ENCODE results near the gene MYH9. TPM values are rescaled to one million over a fixed set of nuclear protein-coding genes. Genes with fewer than 3 reads are reported as not detected.

Gene MYH9
- total RNA-seq, 2 experiments from 2014 or later: 112 to 223 TPM

DNA sequence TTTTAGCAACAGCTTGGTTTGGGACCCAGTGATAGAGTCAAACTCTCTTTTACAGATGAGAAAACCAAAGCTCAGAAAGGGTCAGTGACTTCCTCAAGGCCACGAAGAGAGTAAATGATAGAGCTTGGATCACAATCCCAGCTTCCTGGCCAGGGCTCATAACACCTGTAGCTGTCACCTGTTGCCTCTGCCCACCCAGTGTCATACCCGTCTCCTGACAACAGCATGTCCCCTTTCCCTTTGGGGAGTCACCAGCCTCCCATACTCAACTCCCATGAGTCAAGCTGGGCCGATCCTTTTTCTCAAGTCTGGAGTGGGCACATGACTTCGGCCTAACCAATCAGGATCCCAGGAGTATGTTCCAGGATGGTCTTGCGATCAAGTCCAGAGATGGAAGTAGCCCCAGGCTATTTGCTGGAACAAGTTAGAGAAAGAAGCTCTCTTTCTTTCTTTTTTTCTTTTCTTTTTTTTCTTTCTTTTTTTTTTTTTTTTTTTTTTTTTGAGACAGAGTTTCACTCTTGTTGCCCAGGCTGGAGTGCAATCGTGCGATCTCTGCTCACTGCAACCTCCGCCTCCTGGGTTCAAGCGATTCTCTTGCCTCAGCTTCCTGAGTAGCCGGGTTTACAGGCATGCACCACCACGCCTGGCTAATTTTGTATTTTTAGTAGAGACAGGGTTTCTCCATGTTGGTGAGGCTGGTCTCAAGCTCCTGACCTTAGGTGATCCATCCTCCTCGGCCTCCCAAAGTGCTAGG lies 27.8 kb upstream of the MYH9 start:
- intact Hi-C loops (cut with micrococcal nuclease; ENCODE audit: unreplicated experiment): no loop called here
- Histone ChIP-seq H4K20me1 (ENCODE audit: insufficient read depth, low read length) (no peaks in the 10 kb centered on the region), H2AFZ (ENCODE audit: low read length) (no peak overlapping the region), H3K79me2 (ENCODE audit: insufficient read depth, low read depth, low read length) (no peaks in the 10 kb centered on the region), H3K9me2 (ENCODE audit: insufficient read depth, low read length) (no peaks in the 10 kb centered on the region), H3K36me3 (ENCODE audit: insufficient read depth, low read length) (no peaks in the 10 kb centered on the region), H3K4me3 (ENCODE audit: low read depth, low read length, poor library complexity, severe bottlenecking) (no peak overlapping the region), H3K9me3 (ENCODE audit: low read length) (no peaks in the 10 kb centered on the region), H3K4me2 (ENCODE audit: low read length) (no peak overlapping the region), H3K4me1 (ENCODE audit: insufficient read depth, low read length, poor library complexity, severe bottlenecking) (peaks cover 33% of the 10 kb centered on the region), H3K27ac (ENCODE audit: low read depth, low read length, poor library complexity, severe bottlenecking) (no peak overlapping the region)
- no peak for DNase-seq (ENCODE audit: low spot score)
- ChIA-PET CTCF (ENCODE audit: unreplicated experiment) (interaction anchor here (1.3 kb wide), 1 partner anchor 9 kb away, joined by 3 read pairs; no protein-coding TSS in a partner anchor), POLR2A (interaction anchor here (0.7 to 1.0 kb wide), 3 partner anchors 12 to 55 kb away, joined by 3 to 5 read pairs (median 3); no protein-coding TSS in a partner anchor)
- BruUV-seq (replicated peaks): no TSS peak
- TF ChIP-seq CTCF (conservative IDR thresholded peaks at IDR 0.05; ENCODE audit: low read length) (no peak), EZH2phosphoT487 (IDR thresholded peaks at IDR 0.05; ENCODE audit: borderline replicate concordance, low read depth, low read length) (no peak)

DNA sequence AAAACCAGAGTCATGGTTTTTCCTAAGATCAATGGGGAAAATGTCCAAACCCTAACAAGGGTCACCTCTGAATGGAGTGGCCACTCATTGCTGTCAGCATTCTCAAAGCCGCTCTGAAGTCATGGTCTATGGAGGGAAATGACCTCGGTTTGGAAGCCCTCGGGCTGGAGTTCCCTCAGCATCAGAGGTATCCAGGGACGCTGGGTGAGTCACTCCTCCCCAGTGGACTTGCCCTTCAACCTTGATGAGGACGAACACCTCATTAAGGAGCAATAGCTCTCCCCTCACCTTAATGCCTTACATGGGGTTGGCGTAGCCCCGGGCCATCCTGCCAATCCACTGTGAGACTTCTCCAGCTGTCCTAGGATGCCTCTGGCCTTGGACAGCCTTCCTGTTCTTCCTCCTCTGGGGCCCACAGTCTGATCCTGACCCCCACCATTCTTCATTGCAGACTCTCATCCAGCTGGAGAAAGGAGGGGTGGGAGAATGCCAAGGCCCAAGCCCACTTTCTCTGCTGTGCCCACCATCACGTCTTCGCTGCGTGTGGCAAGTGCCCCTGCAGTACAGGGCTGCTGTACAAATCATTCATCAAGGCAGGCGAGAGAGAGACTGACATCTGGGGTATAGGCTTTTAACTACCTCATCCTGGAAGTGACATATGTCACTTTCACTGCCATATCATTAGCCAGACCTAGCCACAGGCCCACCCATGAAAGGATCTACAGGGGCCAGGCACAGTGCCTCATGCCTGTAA lies 25.4 kb upstream of the MYH9 start:
- Histone ChIP-seq H3K9me2 (ENCODE audit: insufficient read depth, low read length) (no peaks in the 10 kb centered on the region), H3K36me3 (ENCODE audit: insufficient read depth, low read length) (no peaks in the 10 kb centered on the region), H3K9me3 (ENCODE audit: low read length) (no peaks in the 10 kb centered on the region), H3K4me3 (ENCODE audit: low read depth, low read length, poor library complexity, severe bottlenecking) (no peak overlapping the region), H3K79me2 (ENCODE audit: insufficient read depth, low read depth, low read length) (no peaks in the 10 kb centered on the region), H3K27ac (ENCODE audit: low read depth, low read length, poor library complexity, severe bottlenecking) (no peak overlapping the region), H2AFZ (ENCODE audit: low read length) (no peak overlapping the region), H3K4me1 (ENCODE audit: insufficient read depth, low read length, poor library complexity, severe bottlenecking) (peaks cover 43% of the 10 kb centered on the region), H3K4me2 (ENCODE audit: low read length) (no peak overlapping the region), H4K20me1 (ENCODE audit: insufficient read depth, low read length) (no peaks in the 10 kb centered on the region)
- no TSS peak for BruUV-seq (replicated peaks)
- DNase-seq (ENCODE audit: low spot score): no peak
- no peak for TF ChIP-seq EZH2phosphoT487 (IDR thresholded peaks at IDR 0.05; ENCODE audit: borderline replicate concordance, low read depth, low read length)
- no peak for TF ChIP-seq CTCF (conservative IDR thresholded peaks at IDR 0.05; ENCODE audit: low read length)
- ChIA-PET POLR2A (interaction anchor here (0.7 kb wide), 2 partner anchors 9 to 37 kb away, joined by 7 read pairs; no protein-coding TSS in a partner anchor), CTCF (ENCODE audit: unreplicated experiment) (no interaction called here)
- intact Hi-C loops (cut with micrococcal nuclease; ENCODE audit: unreplicated experiment): no loop called here
